Stomach smooth muscle (tissue), 2 donors: ENCODE measurements around the gene SNU13.
"Not testable (repeated sequence)": the region's sequence is repeated elsewhere in the genome, so short reads cannot be mapped to it uniquely, and the experiment has no call there.

ENCODE experiments used
- H3K27ac ChIP-seq: one replicate; pipeline ENCODE4 v1.7.0; 2013; ENCODE audit warnings: mild to moderate bottlenecking, low read length, inconsistent platforms
- H3K27me3 ChIP-seq, 2 donors: one replicate each; pipeline ENCODE4 v1.7.0; 2013; ENCODE audit warnings: low read length in 2 of 2; ENCODE audit not compliant: insufficient read depth in 2 of 2, control insufficient read depth in 1 of 2
- H3K36me3 ChIP-seq, 2 donors: one replicate each; pipeline ENCODE4 v1.7.0; 2013; ENCODE audit warnings: low read length in 2 of 2; ENCODE audit not compliant: control insufficient read depth in 2 of 2, insufficient read depth in 2 of 2
- H3K4me1 ChIP-seq: one replicate; pipeline ENCODE4 v1.7.0; 2013; ENCODE audit warnings: low read length; ENCODE audit not compliant: control insufficient read depth, insufficient read depth
- H3K4me3 ChIP-seq, 2 donors: one replicate each; pipeline ENCODE4 v1.7.0; 2013; ENCODE audit warnings: low read length in 2 of 2
- H3K9ac ChIP-seq, 2 donors: one replicate each; pipeline ENCODE4 v1.7.0; 2013; ENCODE audit warnings: low read length in 2 of 2, mild to moderate bottlenecking in 1 of 2
- H3K9me3 ChIP-seq, 2 donors: one replicate each; pipeline ENCODE4 v1.7.0; 2013; ENCODE audit warnings: low read length in 2 of 2; ENCODE audit not compliant: control insufficient read depth in 2 of 2
- donor health status: healthy.
- donor health status: Pancreatic carcinoma.

Gene SNU13

DNA sequence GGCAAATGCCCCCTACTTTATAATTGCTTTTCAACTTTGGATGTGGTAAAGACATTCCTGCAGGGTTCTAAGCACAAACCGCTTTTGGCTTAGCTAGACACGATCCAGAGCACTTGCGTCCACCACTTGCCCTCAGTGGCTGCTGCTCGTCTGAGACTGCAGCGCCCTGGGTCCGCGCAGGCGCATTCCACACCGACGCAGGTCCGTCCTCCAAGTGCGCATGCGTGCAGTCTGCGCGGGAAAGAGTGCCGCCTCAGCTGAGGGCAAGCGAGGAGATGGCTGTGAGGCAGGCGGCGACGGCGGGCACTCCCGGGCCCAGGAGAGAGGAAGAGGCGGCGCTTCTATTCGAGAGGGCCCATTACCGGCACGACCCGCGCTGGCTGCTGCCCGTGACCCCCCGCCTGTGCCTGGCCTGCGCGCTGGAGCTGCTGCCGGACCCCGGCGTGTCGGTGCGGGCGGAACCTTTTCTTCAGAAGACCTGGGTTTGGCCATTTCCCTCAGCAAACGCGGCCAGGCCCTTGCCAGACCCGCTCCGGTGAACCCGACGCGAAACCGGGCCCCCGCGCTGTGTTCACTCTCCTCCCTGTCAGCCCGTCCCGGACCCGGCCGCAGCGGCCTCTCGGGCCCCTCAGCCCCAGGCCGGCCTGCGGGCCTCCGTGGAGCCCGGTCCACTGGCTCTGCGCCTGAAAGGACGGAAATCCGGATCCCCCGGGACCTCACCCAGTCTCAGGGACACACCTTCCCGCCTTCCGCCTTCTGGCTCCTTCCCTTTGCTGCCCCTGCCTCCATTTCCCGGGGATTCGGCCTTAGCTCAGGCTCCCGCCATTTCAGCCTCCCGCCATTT, 10.8 kb upstream of the SNU13 start, which contains the start of gene MEI1:
Gene MEI1 (plus strand): TSS at position 240 of the 844 bp plus-strand sequence. CDS start 36 bp downstream, at position 276.
- Histone ChIP-seq H3K4me1 (peaks cover 15% of the 10 kb centered on the region), H3K27me3 (no peaks in the 10 kb centered on the region), H3K27ac (no peak within 1 kb of the TSS), H3K4me3 (peak within 1 kb of the TSS in 1 of 2 donors; percentile 55), H3K9ac (no peak within 1 kb of the TSS), H3K9me3 (no peaks in the 10 kb centered on the region), H3K36me3 (no peaks in the 10 kb centered on the region)

DNA sequence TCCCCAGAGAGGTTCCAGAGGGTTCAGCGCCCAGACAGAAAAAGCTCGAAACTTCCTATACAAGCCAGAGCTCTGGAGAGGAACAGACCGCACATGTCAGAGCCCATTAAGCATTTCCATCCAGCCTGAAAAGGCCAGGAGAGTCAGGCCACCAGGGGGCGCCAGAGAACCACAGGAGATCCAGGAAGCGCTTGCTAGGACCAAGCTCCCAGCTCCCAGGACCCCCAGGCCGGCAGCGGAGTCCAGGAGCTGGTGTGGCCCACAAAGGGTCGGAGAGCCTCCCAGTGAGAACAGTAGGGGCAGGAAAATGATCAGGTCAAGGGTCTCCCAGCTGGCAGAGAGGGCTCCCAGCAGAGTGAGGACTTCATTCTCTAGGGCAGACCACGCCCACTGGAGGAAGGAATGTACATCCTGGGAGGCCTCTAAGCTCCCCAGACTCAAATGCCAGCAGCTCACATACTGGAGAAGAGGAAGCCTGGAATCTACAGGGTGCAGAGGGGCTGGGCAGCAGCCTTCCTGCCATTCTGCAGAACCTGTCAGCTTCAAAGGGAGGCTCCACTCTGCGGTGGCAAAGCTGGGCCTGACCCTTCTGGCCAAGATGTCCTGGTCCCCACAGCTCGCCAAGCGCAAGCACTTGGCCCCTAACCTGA, 8.6 kb upstream of the SNU13 start:
- no peaks in the 10 kb centered on the region for H3K27me3 ChIP-seq
- H3K9me3 ChIP-seq = no peaks in the 10 kb centered on the region
- H3K4me3 ChIP-seq = peak overlapping the region; percentile 53 to 64
- peak overlapping the region; percentile 50 to 60 for H3K9ac ChIP-seq
- peak overlapping the region; percentile 31 for H3K27ac ChIP-seq
- peaks cover 5 to 11% of the 10 kb centered on the region in 2 donors for H3K36me3 ChIP-seq
- H3K4me1 ChIP-seq = peaks cover 15% of the 10 kb centered on the region

GRCh38 chr22:41696703-41697102, 8.0 kb upstream of the SNU13 start:
- Histone ChIP-seq H3K36me3 (peaks cover 5 to 11% of the 10 kb centered on the region in 2 donors), H3K27me3 (no peaks in the 10 kb centered on the region), H3K9me3 (no peaks in the 10 kb centered on the region), H3K4me1 (peaks cover 15% of the 10 kb centered on the region), H3K4me3 (no peak overlapping the region), H3K27ac (peak overlapping the region; percentile 31), H3K9ac (peak overlapping the region; percentile 50 to 60)

GRCh38 chr22:41695211-41695610, 6.5 kb upstream of the SNU13 start:
- Histone ChIP-seq H3K36me3 (peaks cover 5 to 11% of the 10 kb centered on the region in 2 donors), H3K4me1 (peaks cover 15% of the 10 kb centered on the region), H3K9ac (no peak overlapping the region), H3K4me3 (no peak overlapping the region), H3K9me3 (no peaks in the 10 kb centered on the region), H3K27ac (no peak overlapping the region), H3K27me3 (no peaks in the 10 kb centered on the region)

DNA sequence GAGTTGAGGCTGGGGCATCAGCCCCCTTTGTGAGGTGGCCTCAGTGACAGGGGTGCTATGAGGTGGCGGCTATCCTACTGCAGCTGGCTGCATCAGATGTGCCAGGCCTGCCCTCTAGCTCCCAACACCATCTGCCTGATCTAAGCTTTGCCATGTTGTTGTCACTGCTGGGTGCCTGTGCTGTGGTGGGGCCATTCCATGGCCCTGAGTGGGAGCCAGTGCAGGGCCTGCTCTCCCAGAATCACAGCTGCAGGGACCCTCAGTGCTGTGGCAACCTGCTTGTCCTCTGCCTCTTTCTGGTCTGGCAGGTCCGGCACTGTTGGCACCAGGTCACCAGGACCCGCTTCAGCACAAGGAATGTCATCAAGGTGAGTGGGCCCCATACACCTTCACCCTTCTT, 1.8 kb upstream of the SNU13 start:
- Histone ChIP-seq H3K27me3 (no peaks in the 10 kb centered on the region), H3K9ac (peak overlapping the region in 1 of 2 donors; percentile 21), H3K4me3 (no peak overlapping the region), H3K9me3 (no peaks in the 10 kb centered on the region), H3K27ac (no peak overlapping the region), H3K36me3 (peaks cover 5 to 11% of the 10 kb centered on the region in 2 donors), H3K4me1 (peaks cover 13% of the 10 kb centered on the region)

GRCh38 chr22:41687901-41688364, 734 bp downstream of the SNU13 start:
- Histone ChIP-seq H3K4me3 (peak overlapping the region; percentile 93 to 95), H3K36me3 (no peaks in the 10 kb centered on the region), H3K4me1 (peaks cover 15% of the 10 kb centered on the region), H3K9me3 (no peaks in the 10 kb centered on the region), H3K27ac (peak overlapping the region; percentile 97), H3K27me3 (no peaks in the 10 kb centered on the region), H3K9ac (peak overlapping the region; percentile 91 to 95)

GRCh38 chr22:41686890-41687289, 1.8 kb downstream of the SNU13 start:
- H3K4me1 ChIP-seq = peaks cover 16% of the 10 kb centered on the region
- not testable (repeated sequence) for H3K27ac ChIP-seq, H3K27me3 ChIP-seq, H3K9me3 ChIP-seq, H3K9ac ChIP-seq, H3K36me3 ChIP-seq, H3K4me3 ChIP-seq

- Histone ChIP-seq H3K4me1 (peaks cover 16% of the 10 kb centered on the region), H3K9ac (no peak overlapping the region)
Measured at GRCh38 chr22:41684194-41684593, 4.5 kb downstream of the SNU13 start.

DNA sequence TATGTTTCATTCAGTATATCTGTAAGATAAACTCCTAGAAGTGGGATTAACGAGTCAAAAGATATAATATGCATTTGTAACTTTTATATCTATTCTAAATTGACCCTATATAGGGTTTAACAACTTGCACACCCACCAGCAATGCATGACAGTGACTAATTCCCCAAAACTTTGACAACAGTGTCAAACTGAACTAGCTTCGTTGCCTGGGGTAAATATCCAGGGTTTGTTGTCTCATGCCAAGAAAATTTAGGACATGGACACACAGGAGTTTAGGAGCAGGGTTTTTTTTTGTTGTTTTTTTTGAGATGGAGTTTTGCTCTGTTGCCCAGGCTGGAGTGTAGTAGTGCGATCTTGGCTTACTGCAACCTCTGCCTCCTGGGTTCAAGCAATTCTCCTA, 5.1 kb downstream of the SNU13 start:
- Histone ChIP-seq H3K27ac (no peak overlapping the region), H3K36me3 (peaks cover 5 to 12% of the 10 kb centered on the region in 2 donors), H3K27me3 (no peaks in the 10 kb centered on the region), H3K9me3 (no peaks in the 10 kb centered on the region), H3K4me3 (no peak overlapping the region), H3K4me1 (peaks cover 12% of the 10 kb centered on the region), H3K9ac (no peak overlapping the region)

More at GRCh38 chr22:41684194-41684593, 4.5 kb downstream of the SNU13 start:
- no peaks in the 10 kb centered on the region for H3K9me3 ChIP-seq
- H3K36me3 ChIP-seq = peaks cover 3 to 10% of the 10 kb centered on the region in 2 donors
- no peak overlapping the region for H3K27ac ChIP-seq
- no peaks in the 10 kb centered on the region for H3K27me3 ChIP-seq
- H3K4me3 ChIP-seq = no peak overlapping the region

DNA sequence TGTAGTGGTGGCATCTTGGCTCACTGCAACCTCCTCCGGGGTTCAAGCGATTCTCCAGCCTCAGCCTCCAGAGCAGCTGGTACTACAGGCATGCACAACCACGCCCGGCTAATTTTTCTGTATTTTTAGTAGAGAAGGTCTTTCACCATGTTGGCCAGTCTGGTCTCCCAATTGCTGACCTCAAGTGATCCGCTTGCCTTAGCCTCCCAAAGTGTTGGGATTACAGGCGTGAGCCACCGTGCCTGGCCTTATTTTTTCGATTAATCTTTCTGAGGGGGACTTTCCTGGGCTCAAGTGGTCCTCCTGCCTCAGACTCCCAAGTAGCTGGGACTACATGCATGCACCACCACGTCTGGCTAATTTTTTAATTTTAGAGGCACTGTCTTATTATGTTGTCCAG, 5.6 kb downstream of the SNU13 start:
- no peaks in the 10 kb centered on the region for H3K9me3 ChIP-seq
- H3K4me1 ChIP-seq = peaks cover 11% of the 10 kb centered on the region
- peak overlapping the region in 1 of 2 donors; percentile 81 for H3K4me3 ChIP-seq
- H3K27ac ChIP-seq = peak overlapping the region; percentile 84
- H3K36me3 ChIP-seq = peaks cover 11 to 18% of the 10 kb centered on the region in 2 donors
- no peak overlapping the region for H3K9ac ChIP-seq
- no peaks in the 10 kb centered on the region for H3K27me3 ChIP-seq
